Right cardiac atrium (tissue), 5 donors: ENCODE results near the gene PRDX4. TPM values are rescaled to one million over a fixed set of nuclear protein-coding genes. Genes with fewer than 3 reads are reported as not detected.
A peak's percentile ranks its signal among the peaks of the same experiment; 100 is the strongest.
"Not testable (repeated sequence)": the region's sequence is repeated elsewhere in the genome, so short reads cannot be mapped to it uniquely, and the experiment has no call there.

Experiments
- ATAC-seq, 2 donors: fragments of 200-7000 bp; cut with Tn5 transposase; one replicate each; pipeline versions ENCODE4 v1.8.0 to v1.9.1; 2020; ENCODE audit warnings: moderate library complexity in 2 of 2, mild to moderate bottlenecking in 1 of 2
- DNase-seq, 3 donors: peaks; one replicate each; pipeline ENCODE4 v3.0.0-alpha.2; 2020
- H3K27ac ChIP-seq: one replicate; pipeline ENCODE4 v1.5.1; 2013; ENCODE audit warnings: mild to moderate bottlenecking, low read length, control low read depth, moderate library complexity
- H3K27me3 ChIP-seq: one replicate; pipeline ENCODE4 v1.6.1; 2013; ENCODE audit not compliant: control insufficient read depth, insufficient read depth
- H3K4me1 ChIP-seq: one replicate; pipeline ENCODE4 v1.6.1; 2013; ENCODE audit warnings: low read length; ENCODE audit not compliant: control insufficient read depth, insufficient read depth
- H3K4me3 ChIP-seq: one replicate; pipeline ENCODE4 v1.5.1; 2013; ENCODE audit warnings: low read length, control low read depth
- H3K9me3 ChIP-seq: one replicate; pipeline ENCODE4 v1.6.1; 2013; ENCODE audit warnings: low read length; ENCODE audit not compliant: control insufficient read depth
- WGBS: extraction: QIAGEN DNeasy Blood & Tissue Kit; methylation state at CpG from one replicate; pipeline ENCODE4 v1.1.7; 2013; 5-methylcytosine and 5-hydroxymethylcytosine counted together
- intact Hi-C, 4 donors: fragments of 100-400 bp; cut with DNase I; formaldehyde crosslinking; loops; one replicate each; pipeline versions ENCODE4 v1.11.0 to v1.14.0; 2022 to 2023
- polyA plus RNA-seq: library from polyadenylated mRNA; stranded (reverse); fragments of 200-250 nt; gene quantifications from one replicate; pipeline ENCODE4 v1.2.3, GENCODE V29; 2013
- total RNA-seq, 4 donors: library from RNA; stranded (reverse); fragmentation: NEBNext Ultra II Directional; extraction: Animal tissue kit (Norgen Biotek cat#: 25700); gene quantifications; one replicate each; pipeline ENCODE4 v1.2.1, GENCODE V29; 2021
- donor health status: healthy with polysubstance abuse.
- donor health status: DM: no; HTN: yes; CAD: no.
- donor health status: DM: no; HTN: no; CAD: no.
- donor health status: DM: no; HTN: yes; CAD: no; lungs with severe emphysema.
- donor health status: DM: yes; HTN: yes; CAD: no.

Gene PRDX4
- total and polyA plus RNA-seq, 5 donors = 71.9 to 88.4 (median 78.8) TPM

GRCh38 chrX:23673108-23673507 is 5.8 kb downstream of the PRDX4 start:
- peak; percentile 65 to 82 for ATAC-seq
- 38% methylated on average over 3 of the region's 3 CpGs for WGBS

DNA sequence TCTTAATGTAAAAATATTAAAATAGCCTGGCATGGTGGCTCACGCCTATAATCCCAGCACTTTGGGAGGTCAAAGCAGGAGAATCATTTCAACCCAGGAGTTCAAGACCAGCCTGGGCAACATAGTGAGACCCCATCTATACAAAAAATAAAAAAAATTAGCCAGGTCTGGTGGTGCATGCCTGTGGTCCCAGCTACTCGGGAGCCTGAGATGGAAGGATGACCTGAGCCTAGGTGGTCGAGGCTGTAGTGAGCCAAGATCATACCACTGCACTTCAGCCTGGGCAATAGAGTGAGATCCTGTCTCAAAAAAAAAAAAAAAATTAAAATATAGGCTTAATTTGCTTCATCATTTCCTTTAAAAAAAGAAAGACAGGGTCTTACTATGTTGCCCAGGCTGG is 9.2 kb downstream of the PRDX4 start:
- H3K27me3 ChIP-seq, H3K27ac ChIP-seq, H3K4me1 ChIP-seq, H3K4me3 ChIP-seq, ATAC-seq, intact Hi-C loops, DNase-seq, H3K9me3 ChIP-seq: not testable (repeated sequence)
- over 99% methylated on average over 3 of the region's 3 CpGs for WGBS

More at GRCh38 chrX:23673108-23673507, 5.8 kb downstream of the PRDX4 start:
- H3K9me3 ChIP-seq = no peaks in the 10 kb centered on the region
- H3K4me1 ChIP-seq = no peaks in the 10 kb centered on the region
- DNase-seq = no peak
- intact Hi-C loops = no loop called here
- H3K27ac ChIP-seq = no peak overlapping the region
- H3K4me3 ChIP-seq = no peak overlapping the region
- H3K27me3 ChIP-seq = no peaks in the 10 kb centered on the region

- no peaks in the 10 kb centered on the region for H3K4me1 ChIP-seq
- H3K27me3 ChIP-seq = no peaks in the 10 kb centered on the region
- no peak overlapping the region for H3K4me3 ChIP-seq
- DNase-seq (no peak), ATAC-seq (no peak)
- intact Hi-C loops = loop anchor here in 3 of 4 donors (5.0 to 10.0 kb wide), 2 partner anchors 210 to 213 kb away; partner anchors contain the start of genes APOO (in 1 of the 3) and CXorf58 (in 1 of the 3)
- WGBS = 84% methylated on average over 8 of the region's 8 CpGs
- no peaks in the 10 kb centered on the region for H3K9me3 ChIP-seq
- H3K27ac ChIP-seq = no peak overlapping the region
These were observed 24.9 kb downstream of the PRDX4 start for GRCh38 chrX:23692166-23692565.

- intact Hi-C loops = loop anchor here (5.0 to 10.0 kb wide), 2 partner anchors 208 to 210 kb away; partner anchors contain the start of genes APOO (in 1 of the 4) and CXorf58 (in 1 of the 4)
- 1% methylated on average over 8 of the region's 8 CpGs for WGBS
- Histone ChIP-seq H3K27me3 (no peaks in the 10 kb centered on the region), H3K4me1 (no peaks in the 10 kb centered on the region), H3K27ac (no peak overlapping the region), H3K4me3 (no peak overlapping the region), H3K9me3 (no peaks in the 10 kb centered on the region)
- peak; percentile 59 to 69 for ATAC-seq
- DNase-seq = peak; percentile 50 to 82 (median 75)
These were observed 27.3 kb downstream of the PRDX4 start for GRCh38 chrX:23694606-23695005.

- no peaks in the 10 kb centered on the region for H3K27me3 ChIP-seq
- DNase-seq (peak; percentile 51 to 65 (median 61)), ATAC-seq (peak; percentile 52 to 75)
- no peak overlapping the region for H3K27ac ChIP-seq
- intact Hi-C loops = loop anchor here in 2 of 4 donors (5.0 to 10.0 kb wide), 2 partner anchors 203 to 205 kb away; partner anchors contain the start of genes APOO (in 1 of the 2) and CXorf58 (in 1 of the 2)
- 21% methylated on average over 16 of the region's 16 CpGs for WGBS
- no peaks in the 10 kb centered on the region for H3K4me1 ChIP-seq
- no peaks in the 10 kb centered on the region for H3K9me3 ChIP-seq
- H3K4me3 ChIP-seq = no peak overlapping the region
These were observed 32.4 kb downstream of the PRDX4 start for GRCh38 chrX:23699636-23700194.

DNA sequence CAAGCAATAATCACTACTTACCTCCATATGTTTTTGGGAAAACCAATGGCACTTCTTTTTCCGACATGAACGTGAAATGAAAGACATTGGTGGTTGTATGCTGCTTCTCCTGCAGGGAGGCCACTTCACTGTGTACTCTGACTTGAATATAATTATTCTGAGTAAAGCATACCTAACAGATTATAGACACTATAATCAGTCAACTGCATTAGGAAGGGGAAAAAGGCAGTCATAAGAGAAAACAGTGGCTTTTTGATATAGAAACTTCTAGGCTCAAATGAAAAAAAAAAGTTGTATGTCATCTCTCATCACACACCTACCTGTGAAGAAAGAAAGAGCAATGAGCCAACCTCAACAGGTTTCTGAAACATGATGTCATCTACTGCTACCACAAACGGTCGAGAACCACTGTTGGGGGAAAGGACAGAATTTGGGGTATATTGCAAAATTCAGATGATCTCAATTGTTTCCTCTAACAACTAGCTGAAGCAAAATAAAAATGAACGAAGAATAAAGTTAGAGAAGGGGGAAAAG is 37.4 kb downstream of the PRDX4 start:
- Histone ChIP-seq H3K27me3 (no peaks in the 10 kb centered on the region), H3K4me3 (no peak overlapping the region), H3K9me3 (no peaks in the 10 kb centered on the region), H3K27ac (no peak overlapping the region), H3K4me1 (no peaks in the 10 kb centered on the region)
- intact Hi-C loops = no loop called here
- DNase-seq (no peak), ATAC-seq (no peak)
- 95% methylated on average over 5 of the region's 5 CpGs for WGBS

DNA sequence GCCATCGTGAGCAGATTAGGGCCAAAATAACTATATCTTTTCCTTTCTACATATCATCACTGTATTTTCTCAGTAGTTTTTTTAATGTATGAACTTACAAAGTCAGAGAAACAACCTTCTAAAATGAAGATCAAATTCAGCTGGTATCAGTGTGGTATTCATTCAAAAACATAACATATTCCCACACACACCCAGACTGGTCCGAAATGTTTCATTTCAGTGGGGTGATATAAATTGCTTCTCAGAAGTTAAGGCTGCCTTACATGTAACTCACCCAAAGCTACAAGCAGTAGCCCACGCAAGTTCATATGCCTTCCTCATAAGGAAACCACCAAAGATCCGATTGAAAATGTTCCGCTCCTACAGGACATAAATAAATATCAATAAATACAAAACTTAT is 37.9 kb downstream of the PRDX4 start:
- H3K9me3 ChIP-seq = no peaks in the 10 kb centered on the region

GRCh38 chrX:23720117-23720677 is 52.9 kb downstream of the PRDX4 start:
- H3K27me3 ChIP-seq = no peaks in the 10 kb centered on the region
- DNase-seq (no peak), ATAC-seq (no peak)
- H3K27ac ChIP-seq = no peak overlapping the region
- no peaks in the 10 kb centered on the region for H3K4me1 ChIP-seq
- no peak overlapping the region for H3K4me3 ChIP-seq
- H3K9me3 ChIP-seq = no peaks in the 10 kb centered on the region
- intact Hi-C loops = no loop called here
- 64% methylated on average over 8 of the region's 8 CpGs for WGBS

More for the DNA sequence above, 37.9 kb downstream of the PRDX4 start:
- Histone ChIP-seq H3K27me3 (no peaks in the 10 kb centered on the region), H3K27ac (no peak overlapping the region), H3K4me1 (no peaks in the 10 kb centered on the region), H3K4me3 (no peak overlapping the region)
- no peak for DNase-seq
- WGBS = 95% methylated on average over 5 of the region's 5 CpGs
- no peak for ATAC-seq
- intact Hi-C loops = no loop called here

- DNase-seq = no peak
- no peaks in the 10 kb centered on the region for H3K4me1 ChIP-seq
- H3K27me3 ChIP-seq = no peaks in the 10 kb centered on the region
- no peak overlapping the region for H3K27ac ChIP-seq
- ATAC-seq = no peak
- 64% methylated on average over 6 of the region's 6 CpGs for WGBS
- intact Hi-C loops = no loop called here
- no peak overlapping the region for H3K4me3 ChIP-seq
- no peaks in the 10 kb centered on the region for H3K9me3 ChIP-seq
These were observed 58.9 kb downstream of the PRDX4 start for GRCh38 chrX:23726191-23726590.

DNA sequence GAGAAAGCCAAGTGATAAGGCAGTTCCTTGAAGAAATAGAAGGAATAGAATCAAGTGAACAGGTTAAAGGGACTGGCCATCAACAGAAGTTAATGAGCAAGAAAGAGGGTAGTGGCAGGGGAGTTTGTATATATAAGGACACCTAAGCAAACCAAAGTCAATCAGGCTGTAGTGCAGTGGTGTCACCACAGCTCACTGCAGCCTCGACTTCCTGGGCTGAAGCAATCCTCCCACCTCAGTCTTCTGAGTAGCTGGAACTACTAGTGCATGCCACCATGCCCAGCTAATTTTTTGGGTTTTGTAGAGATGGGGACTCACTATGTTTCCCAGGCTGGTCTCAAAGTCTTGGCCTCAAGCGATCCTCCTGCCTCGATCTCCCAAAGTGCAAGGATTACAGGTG is 59.9 kb downstream of the PRDX4 start:
- Histone ChIP-seq H3K27me3 (no peaks in the 10 kb centered on the region), H3K4me1 (no peaks in the 10 kb centered on the region), H3K9me3 (no peaks in the 10 kb centered on the region), H3K4me3 (no peak overlapping the region), H3K27ac (no peak overlapping the region)
- WGBS = 96% methylated on average over 3 of the region's 3 CpGs
- DNase-seq = no peak
- ATAC-seq = no peak
- intact Hi-C loops = no loop called here

DNA sequence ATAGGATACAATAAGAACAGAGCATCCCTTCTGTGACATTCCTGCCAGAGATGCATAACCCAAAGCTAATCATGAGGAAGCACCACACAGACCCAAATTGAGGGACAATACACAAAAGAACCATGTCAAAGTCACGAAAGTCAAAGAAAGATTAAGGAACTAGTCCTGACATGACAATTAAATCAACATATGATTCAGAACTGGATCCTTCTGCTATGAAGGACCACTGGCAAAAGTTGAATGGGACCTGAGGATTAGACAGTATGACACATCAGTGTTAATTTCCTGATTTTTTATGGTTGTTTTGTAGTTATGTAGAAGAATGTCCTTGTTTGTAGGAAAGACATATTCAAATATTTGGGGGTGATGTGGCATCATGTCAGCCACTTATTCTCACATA is 61.9 kb downstream of the PRDX4 start:
- Histone ChIP-seq H3K4me1 (no peaks in the 10 kb centered on the region), H3K4me3 (no peak overlapping the region), H3K27ac (no peak overlapping the region), H3K27me3 (no peaks in the 10 kb centered on the region), H3K9me3 (no peaks in the 10 kb centered on the region)
- no peak for DNase-seq
- no peak for ATAC-seq
- WGBS = 89% methylated on average over 1 of the region's 1 CpG
- intact Hi-C loops = no loop called here
